ENCODE data around the gene GTF2F2. TPM values are rescaled to one million over a fixed set of nuclear protein-coding genes. Genes with fewer than 3 reads are reported as not detected.
A peak's percentile ranks its signal among the peaks of the same experiment; 100 is the strongest.

The GTF2F2 gene
- total and polyA plus RNA-seq, 5 donors from 2014 or later: 7.0 to 16.1 (median 9.7) TPM

- no peaks in the 10 kb centered on the region for H3K27me3 ChIP-seq (ENCODE audit: control insufficient read depth, insufficient read depth, low read length)
- Mint-ChIP-seq H3K27me3 (no peaks in the 10 kb centered on the region), H3K4me3 (no peak overlapping the region), H3K4me1 (peaks cover 20 to 40% (median 34%) of the 10 kb centered on the region in 4 donors), H3K9me3 (no peaks in the 10 kb centered on the region), H3K27ac (peak overlapping the region in 1 of 3 donors; percentile 54), H3K36me3 (peaks cover 23% of the 10 kb centered on the region)
- no peak overlapping the region for H3K4me3 ChIP-seq (ENCODE audit: low read depth, low read length)
- peaks cover 15% of the 10 kb centered on the region for H3K36me3 ChIP-seq (ENCODE audit: control insufficient read depth, insufficient read depth, low read length)
- no peaks in the 10 kb centered on the region for H3K4me1 ChIP-seq (ENCODE audit: control insufficient read depth, insufficient read depth, low read length, poor library complexity, severe bottlenecking)
- ATAC-seq (ENCODE audit: low read depth in 2 of 2) (no peak), DNase-seq (no peak)
- H3K27ac ChIP-seq (ENCODE audit: insufficient read depth, low read length, poor library complexity, severe bottlenecking): no peak overlapping the region
- H3K9me3 ChIP-seq (ENCODE audit: control insufficient read depth in 2 of 2, low read length in 2 of 2): no peaks in the 10 kb centered on the region
These were observed 23.0 kb downstream of the GTF2F2 start for GRCh38 chr13:45143346-45143751.

GRCh38 chr13:45149964-45150363 lies 29.7 kb downstream of the GTF2F2 start:
- no peaks in the 10 kb centered on the region for H3K4me1 ChIP-seq (ENCODE audit: control insufficient read depth, insufficient read depth, low read length, poor library complexity, severe bottlenecking)
- no peak for ATAC-seq (ENCODE audit: low read depth in 2 of 2)
- H3K36me3 Mint-ChIP-seq: peaks cover 28% of the 10 kb centered on the region

DNA sequence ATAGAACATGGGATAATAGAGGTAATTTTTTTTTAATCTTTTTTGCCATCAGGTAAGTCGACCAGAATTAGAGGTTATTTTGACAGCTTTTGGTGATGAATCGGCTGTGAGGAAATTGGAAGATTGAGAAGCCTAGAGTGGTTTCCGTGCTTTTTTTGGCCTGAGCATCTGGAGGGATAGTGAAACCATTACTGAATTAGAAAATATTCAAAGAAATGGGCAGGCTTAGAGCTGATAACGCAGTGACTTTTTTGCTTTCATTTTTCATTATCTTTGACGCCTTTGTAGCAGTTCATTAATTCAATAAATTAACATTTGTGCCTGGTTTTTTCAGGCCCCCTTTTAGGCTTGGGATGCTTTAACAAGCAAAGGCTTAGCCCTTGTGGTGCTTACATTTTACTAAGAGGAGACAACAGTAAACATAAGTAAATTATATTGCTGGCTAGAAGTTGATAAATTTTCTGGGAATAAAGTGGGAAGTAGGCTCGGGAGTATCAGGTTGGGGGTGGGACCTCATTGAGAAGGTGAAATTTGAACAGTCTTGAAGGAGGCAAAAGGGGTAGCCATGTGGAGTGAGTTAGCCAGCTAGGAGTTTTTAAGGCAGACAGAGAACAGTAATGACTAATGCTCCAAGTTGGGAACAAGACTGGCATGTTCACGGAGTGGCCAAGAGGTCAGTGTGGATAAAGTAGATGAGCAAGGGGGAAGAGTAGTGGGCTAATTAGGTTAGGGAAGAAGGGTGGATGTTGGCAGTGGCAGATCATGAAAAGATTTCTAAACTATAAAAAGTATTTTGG lies 36.5 kb downstream of the GTF2F2 start:
- Mint-ChIP-seq H3K27ac (peak overlapping the region in 2 of 3 donors; percentile 18 to 23), H3K4me1 (peaks cover 0 to 18% (median 2%) of the 10 kb centered on the region in 4 donors), H3K27me3 (no peaks in the 10 kb centered on the region), H3K36me3 (peaks cover 55% of the 10 kb centered on the region), H3K4me3 (no peak overlapping the region), H3K9me3 (peaks cover 0 to 4% (median 0%) of the 10 kb centered on the region in 7 donors)
- Histone ChIP-seq H3K9me3 (ENCODE audit: control insufficient read depth in 2 of 2, low read length in 2 of 2) (no peaks in the 10 kb centered on the region), H3K27ac (ENCODE audit: insufficient read depth, low read length, poor library complexity, severe bottlenecking) (no peak overlapping the region), H3K4me3 (ENCODE audit: low read depth, low read length) (no peak overlapping the region), H3K36me3 (ENCODE audit: control insufficient read depth, insufficient read depth, low read length) (peaks cover 30% of the 10 kb centered on the region), H3K4me1 (ENCODE audit: control insufficient read depth, insufficient read depth, low read length, poor library complexity, severe bottlenecking) (no peaks in the 10 kb centered on the region), H3K27me3 (ENCODE audit: control insufficient read depth, insufficient read depth, low read length) (no peaks in the 10 kb centered on the region)
- DNase-seq: no peak
- ATAC-seq (ENCODE audit: low read depth in 2 of 2): no peak

More at GRCh38 chr13:45149964-45150363, 29.7 kb downstream of the GTF2F2 start:
- H3K36me3 ChIP-seq (ENCODE audit: control insufficient read depth, insufficient read depth, low read length): peaks cover 11% of the 10 kb centered on the region
- no peak overlapping the region for H3K4me3 ChIP-seq (ENCODE audit: low read depth, low read length)
- H3K4me1 Mint-ChIP-seq: peaks cover 12 to 23% (median 17%) of the 10 kb centered on the region in 4 donors
- no peaks in the 10 kb centered on the region for H3K9me3 ChIP-seq (ENCODE audit: control insufficient read depth in 2 of 2, low read length in 2 of 2)
- no peaks in the 10 kb centered on the region for H3K27me3 Mint-ChIP-seq
- no peaks in the 10 kb centered on the region for H3K9me3 Mint-ChIP-seq
- H3K27ac Mint-ChIP-seq: peak overlapping the region in 1 of 3 donors; percentile 52
- no peak overlapping the region for H3K27ac ChIP-seq (ENCODE audit: insufficient read depth, low read length, poor library complexity, severe bottlenecking)
- DNase-seq: no peak
- no peak overlapping the region for H3K4me3 Mint-ChIP-seq
- no peaks in the 10 kb centered on the region for H3K27me3 ChIP-seq (ENCODE audit: control insufficient read depth, insufficient read depth, low read length)

GRCh38 chr13:45162194-45162593 lies 41.9 kb downstream of the GTF2F2 start:
- Mint-ChIP-seq H3K9me3 (peaks cover 0 to 2% (median 0%) of the 10 kb centered on the region in 7 donors), H3K36me3 (peaks cover 42% of the 10 kb centered on the region), H3K4me1 (peaks cover 7 to 19% (median 12%) of the 10 kb centered on the region in 4 donors), H3K27ac (peak overlapping the region in 1 of 3 donors; percentile 78), H3K4me3 (no peak overlapping the region), H3K27me3 (no peaks in the 10 kb centered on the region)
- ATAC-seq (ENCODE audit: low read depth in 2 of 2) (no peak), DNase-seq (no peak)
- Histone ChIP-seq H3K4me3 (ENCODE audit: low read depth, low read length) (no peak overlapping the region), H3K36me3 (ENCODE audit: control insufficient read depth, insufficient read depth, low read length) (peaks cover 18% of the 10 kb centered on the region), H3K9me3 (ENCODE audit: control insufficient read depth in 2 of 2, low read length in 2 of 2) (no peaks in the 10 kb centered on the region), H3K4me1 (ENCODE audit: control insufficient read depth, insufficient read depth, low read length, poor library complexity, severe bottlenecking) (peaks cover 3% of the 10 kb centered on the region), H3K27ac (ENCODE audit: insufficient read depth, low read length, poor library complexity, severe bottlenecking) (no peak overlapping the region), H3K27me3 (ENCODE audit: control insufficient read depth, insufficient read depth, low read length) (no peaks in the 10 kb centered on the region)

GRCh38 chr13:45162821-45163220 lies 42.5 kb downstream of the GTF2F2 start:
- Histone ChIP-seq H3K9me3 (ENCODE audit: control insufficient read depth in 2 of 2, low read length in 2 of 2) (no peaks in the 10 kb centered on the region), H3K4me3 (ENCODE audit: low read depth, low read length) (no peak overlapping the region), H3K36me3 (ENCODE audit: control insufficient read depth, insufficient read depth, low read length) (peaks cover 13% of the 10 kb centered on the region), H3K27me3 (ENCODE audit: control insufficient read depth, insufficient read depth, low read length) (no peaks in the 10 kb centered on the region), H3K27ac (ENCODE audit: insufficient read depth, low read length, poor library complexity, severe bottlenecking) (no peak overlapping the region), H3K4me1 (ENCODE audit: control insufficient read depth, insufficient read depth, low read length, poor library complexity, severe bottlenecking) (peaks cover 3% of the 10 kb centered on the region)
- Mint-ChIP-seq H3K36me3 (peaks cover 39% of the 10 kb centered on the region), H3K4me3 (no peak overlapping the region), H3K27me3 (no peaks in the 10 kb centered on the region), H3K27ac (no peak overlapping the region), H3K9me3 (peaks cover 0 to 2% (median 0%) of the 10 kb centered on the region in 7 donors), H3K4me1 (peaks cover 7 to 19% (median 14%) of the 10 kb centered on the region in 4 donors)
- ATAC-seq (ENCODE audit: low read depth in 2 of 2): no peak
- DNase-seq: peak in 1 of 3 donors; percentile 5

- H3K4me3 Mint-ChIP-seq: no peak overlapping the region
- no peaks in the 10 kb centered on the region for H3K9me3 Mint-ChIP-seq
- Histone ChIP-seq H3K4me1 (ENCODE audit: control insufficient read depth, insufficient read depth, low read length, poor library complexity, severe bottlenecking) (peaks cover 3% of the 10 kb centered on the region), H3K4me3 (ENCODE audit: low read depth, low read length) (no peak overlapping the region), H3K36me3 (ENCODE audit: control insufficient read depth, insufficient read depth, low read length) (no peaks in the 10 kb centered on the region), H3K27me3 (ENCODE audit: control insufficient read depth, insufficient read depth, low read length) (no peaks in the 10 kb centered on the region), H3K27ac (ENCODE audit: insufficient read depth, low read length, poor library complexity, severe bottlenecking) (no peak overlapping the region), H3K9me3 (ENCODE audit: control insufficient read depth in 2 of 2, low read length in 2 of 2) (no peaks in the 10 kb centered on the region)
- H3K27ac Mint-ChIP-seq: no peak overlapping the region
- peaks cover 30% of the 10 kb centered on the region for H3K36me3 Mint-ChIP-seq
- peaks cover 6 to 25% (median 9%) of the 10 kb centered on the region in 4 donors for H3K4me1 Mint-ChIP-seq
- ATAC-seq (ENCODE audit: low read depth in 2 of 2) (no peak), DNase-seq (no peak)
- H3K27me3 Mint-ChIP-seq: no peaks in the 10 kb centered on the region
These were observed 46.5 kb downstream of the GTF2F2 start for GRCh38 chr13:45166858-45167257.

- no peak for ATAC-seq (ENCODE audit: low read depth in 2 of 2)
- Mint-ChIP-seq H3K4me3 (no peak overlapping the region), H3K27me3 (no peaks in the 10 kb centered on the region), H3K27ac (peak overlapping the region in 2 of 3 donors; percentile 56 to 64), H3K4me1 (peaks cover 5 to 16% (median 13%) of the 10 kb centered on the region in 4 donors), H3K9me3 (no peaks in the 10 kb centered on the region), H3K36me3 (peaks cover 31% of the 10 kb centered on the region)
- H3K36me3 ChIP-seq (ENCODE audit: control insufficient read depth, insufficient read depth, low read length): no peaks in the 10 kb centered on the region
- H3K27me3 ChIP-seq (ENCODE audit: control insufficient read depth, insufficient read depth, low read length): no peaks in the 10 kb centered on the region
- H3K27ac ChIP-seq (ENCODE audit: insufficient read depth, low read length, poor library complexity, severe bottlenecking): no peak overlapping the region
- no peaks in the 10 kb centered on the region for H3K9me3 ChIP-seq (ENCODE audit: control insufficient read depth in 2 of 2, low read length in 2 of 2)
- no peak overlapping the region for H3K4me3 ChIP-seq (ENCODE audit: low read depth, low read length)
- no peaks in the 10 kb centered on the region for H3K4me1 ChIP-seq (ENCODE audit: control insufficient read depth, insufficient read depth, low read length, poor library complexity, severe bottlenecking)
- DNase-seq: no peak
These were observed 47.6 kb downstream of the GTF2F2 start for GRCh38 chr13:45167611-45168554.
